ENCODE results near the gene TIPARP.
A peak's percentile ranks its signal among the peaks of the same experiment; 100 is the strongest.

The TIPARP gene

GRCh38 chr3:156668073-156668763 lies 6.2 kb upstream of the TIPARP start:
- peaks cover 22% of the 10 kb centered on the region for H3K4me1 ChIP-seq (ENCODE audit: control insufficient read depth, insufficient read depth, low read length)
- H3K4me2 ChIP-seq (ENCODE audit: low read length), result no peak overlapping the region
- no peaks in the 10 kb centered on the region for H3K27me3 ChIP-seq (ENCODE audit: control insufficient read depth, insufficient read depth, low read length)
- H3K9me3 ChIP-seq (replicated peaks; ENCODE audit: low read length), result no peaks in the 10 kb centered on the region
- no peaks in the 10 kb centered on the region for H3K36me3 ChIP-seq (ENCODE audit: insufficient read depth, low read length)
- no peak overlapping the region for H3K4me3 ChIP-seq (ENCODE audit: low read length)
- H3K9ac ChIP-seq (ENCODE audit: low read depth, low read length), result no peak overlapping the region

GRCh38 chr3:156670077-156670476 lies 4.3 kb upstream of the TIPARP start:
- Histone ChIP-seq H3K36me3 (ENCODE audit: insufficient read depth, low read length) (no peaks in the 10 kb centered on the region), H3K9ac (ENCODE audit: low read depth, low read length) (no peak overlapping the region), H3K4me2 (ENCODE audit: low read length) (no peak overlapping the region), H3K9me3 (replicated peaks; ENCODE audit: low read length) (no peaks in the 10 kb centered on the region), H3K4me3 (ENCODE audit: low read length) (no peak overlapping the region), H3K27me3 (ENCODE audit: control insufficient read depth, insufficient read depth, low read length) (no peaks in the 10 kb centered on the region), H3K4me1 (ENCODE audit: control insufficient read depth, insufficient read depth, low read length) (peaks cover 13% of the 10 kb centered on the region)

GRCh38 chr3:156670652-156671051 lies 3.7 kb upstream of the TIPARP start:
- H3K9me3 ChIP-seq (replicated peaks; ENCODE audit: low read length), result no peaks in the 10 kb centered on the region
- no peak overlapping the region for H3K4me3 ChIP-seq (ENCODE audit: low read length)
- no peak overlapping the region for H3K9ac ChIP-seq (ENCODE audit: low read depth, low read length)
- H3K36me3 ChIP-seq (ENCODE audit: insufficient read depth, low read length), result peaks cover 1% of the 10 kb centered on the region
- no peaks in the 10 kb centered on the region for H3K27me3 ChIP-seq (ENCODE audit: control insufficient read depth, insufficient read depth, low read length)
- peaks cover 8% of the 10 kb centered on the region for H3K4me1 ChIP-seq (ENCODE audit: control insufficient read depth, insufficient read depth, low read length)
- H3K4me2 ChIP-seq (ENCODE audit: low read length), result no peak overlapping the region

GRCh38 chr3:156673732-156674045 lies 701 bp upstream of the TIPARP start:
- H3K27me3 ChIP-seq (ENCODE audit: control insufficient read depth, insufficient read depth, low read length), result no peaks in the 10 kb centered on the region
- peak overlapping the region; percentile 80 for H3K4me3 ChIP-seq (ENCODE audit: low read length)
- H3K4me1 ChIP-seq (ENCODE audit: control insufficient read depth, insufficient read depth, low read length), result peaks cover 9% of the 10 kb centered on the region
- peak overlapping the region; percentile 80 for H3K4me2 ChIP-seq (ENCODE audit: low read length)
- peaks cover 31% of the 10 kb centered on the region for H3K36me3 ChIP-seq (ENCODE audit: insufficient read depth, low read length)
- no peaks in the 10 kb centered on the region for H3K9me3 ChIP-seq (replicated peaks; ENCODE audit: low read length)
- peak overlapping the region; percentile 98 for H3K9ac ChIP-seq (ENCODE audit: low read depth, low read length)

GRCh38 chr3:156674911-156675829 lies 780 bp downstream of the TIPARP start:
- Histone ChIP-seq H3K4me2 (ENCODE audit: low read length) (peak overlapping the region; percentile 79), H3K9ac (ENCODE audit: low read depth, low read length) (peak overlapping the region; percentile 98), H3K27me3 (ENCODE audit: control insufficient read depth, insufficient read depth, low read length) (no peaks in the 10 kb centered on the region), H3K4me3 (ENCODE audit: low read length) (peak overlapping the region; percentile 80), H3K36me3 (ENCODE audit: insufficient read depth, low read length) (peaks cover 46% of the 10 kb centered on the region), H3K9me3 (replicated peaks; ENCODE audit: low read length) (no peaks in the 10 kb centered on the region), H3K4me1 (ENCODE audit: control insufficient read depth, insufficient read depth, low read length) (peaks cover 21% of the 10 kb centered on the region)

GRCh38 chr3:156675830-156676767 lies 1.7 kb downstream of the TIPARP start:
- Histone ChIP-seq H3K27me3 (ENCODE audit: control insufficient read depth, insufficient read depth, low read length) (no peaks in the 10 kb centered on the region), H3K4me2 (ENCODE audit: low read length) (peak overlapping the region; percentile 79), H3K36me3 (ENCODE audit: insufficient read depth, low read length) (peaks cover 55% of the 10 kb centered on the region), H3K4me3 (ENCODE audit: low read length) (peak overlapping the region; percentile 80), H3K4me1 (ENCODE audit: control insufficient read depth, insufficient read depth, low read length) (peaks cover 30% of the 10 kb centered on the region), H3K9ac (ENCODE audit: low read depth, low read length) (peak overlapping the region; percentile 98), H3K9me3 (replicated peaks; ENCODE audit: low read length) (no peaks in the 10 kb centered on the region)

GRCh38 chr3:156676768-156677479 lies 2.5 kb downstream of the TIPARP start:
- peak overlapping the region; percentile 79 for H3K4me2 ChIP-seq (ENCODE audit: low read length)
- no peaks in the 10 kb centered on the region for H3K27me3 ChIP-seq (ENCODE audit: control insufficient read depth, insufficient read depth, low read length)
- H3K4me1 ChIP-seq (ENCODE audit: control insufficient read depth, insufficient read depth, low read length), result peaks cover 38% of the 10 kb centered on the region
- H3K36me3 ChIP-seq (ENCODE audit: insufficient read depth, low read length), result peaks cover 63% of the 10 kb centered on the region
- H3K4me3 ChIP-seq (ENCODE audit: low read length), result peak overlapping the region; percentile 80
- H3K9me3 ChIP-seq (replicated peaks; ENCODE audit: low read length), result no peaks in the 10 kb centered on the region
- peak overlapping the region; percentile 98 for H3K9ac ChIP-seq (ENCODE audit: low read depth, low read length)

GRCh38 chr3:156677536-156677935 lies 3.1 kb downstream of the TIPARP start:
- peak overlapping the region; percentile 80 for H3K4me3 ChIP-seq (ENCODE audit: low read length)

GRCh38 chr3:156678197-156678596 lies 3.8 kb downstream of the TIPARP start:
- H3K4me2 ChIP-seq (ENCODE audit: low read length), result peak overlapping the region; percentile 79
- H3K9me3 ChIP-seq (replicated peaks; ENCODE audit: low read length), result no peaks in the 10 kb centered on the region
- peaks cover 51% of the 10 kb centered on the region for H3K4me1 ChIP-seq (ENCODE audit: control insufficient read depth, insufficient read depth, low read length)
- peak overlapping the region; percentile 98 for H3K9ac ChIP-seq (ENCODE audit: low read depth, low read length)
- no peaks in the 10 kb centered on the region for H3K27me3 ChIP-seq (ENCODE audit: control insufficient read depth, insufficient read depth, low read length)
- peaks cover 75% of the 10 kb centered on the region for H3K36me3 ChIP-seq (ENCODE audit: insufficient read depth, low read length)
- peak overlapping the region; percentile 80 for H3K4me3 ChIP-seq (ENCODE audit: low read length)

More at GRCh38 chr3:156677536-156677935, 3.1 kb downstream of the TIPARP start:
- peaks cover 69% of the 10 kb centered on the region for H3K36me3 ChIP-seq (ENCODE audit: insufficient read depth, low read length)
- H3K27me3 ChIP-seq (ENCODE audit: control insufficient read depth, insufficient read depth, low read length), result no peaks in the 10 kb centered on the region
- peaks cover 44% of the 10 kb centered on the region for H3K4me1 ChIP-seq (ENCODE audit: control insufficient read depth, insufficient read depth, low read length)
- H3K9ac ChIP-seq (ENCODE audit: low read depth, low read length), result peak overlapping the region; percentile 98
- H3K4me2 ChIP-seq (ENCODE audit: low read length), result peak overlapping the region; percentile 79
- H3K9me3 ChIP-seq (replicated peaks; ENCODE audit: low read length), result no peaks in the 10 kb centered on the region

- no peaks in the 10 kb centered on the region for H3K27me3 ChIP-seq (ENCODE audit: control insufficient read depth, insufficient read depth, low read length)
- H3K4me1 ChIP-seq (ENCODE audit: control insufficient read depth, insufficient read depth, low read length), result peaks cover 72% of the 10 kb centered on the region
- H3K9ac ChIP-seq (ENCODE audit: low read depth, low read length), result peak overlapping the region; percentile 98
- peak overlapping the region; percentile 80 for H3K4me3 ChIP-seq (ENCODE audit: low read length)
- no peaks in the 10 kb centered on the region for H3K9me3 ChIP-seq (replicated peaks; ENCODE audit: low read length)
- peak overlapping the region; percentile 79 for H3K4me2 ChIP-seq (ENCODE audit: low read length)
- peaks cover 92% of the 10 kb centered on the region for H3K36me3 ChIP-seq (ENCODE audit: insufficient read depth, low read length)
Measured at GRCh38 chr3:156680243-156680914, 6.0 kb downstream of the TIPARP start.
